ENCODE measurements around the gene HSPA12B. TPM values are rescaled to one million over a fixed set of nuclear protein-coding genes. Genes with fewer than 3 reads are reported as not detected.

Gene HSPA12B
- polyA plus RNA-seq, 1 experiment, result 0.05 TPM

DNA sequence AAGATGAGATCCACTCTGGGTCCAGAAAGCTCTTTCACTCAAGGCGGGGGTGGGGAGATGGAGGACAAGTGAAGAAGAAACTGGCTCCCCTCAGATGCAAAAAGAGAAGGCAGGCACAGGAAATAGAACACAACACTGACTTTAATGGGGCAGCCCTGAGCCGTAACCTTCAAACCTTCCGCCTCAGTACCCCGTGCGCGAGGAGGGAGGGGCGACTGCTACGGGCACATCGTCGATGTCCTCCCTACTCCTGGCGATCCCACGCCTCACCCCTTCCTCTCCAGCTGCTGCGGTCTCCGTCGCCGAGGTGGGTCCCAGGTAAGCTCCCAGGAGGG lies 44.9 kb downstream of the HSPA12B start:
- ChIA-PET CTCF (interaction anchor here (1.2 to 2.8 kb wide), 3 partner anchors 9 to 100 kb away, joined by 3 to 18 read pairs (median 8); partner anchors contain the start of genes ADISSP and CENPB), POLR2A (interaction anchor here (0.6 to 1.7 kb wide), 2 partner anchors 9 to 43 kb away, joined by 3 to 14 read pairs; partner anchors contain the start of genes ADISSP and AP5S1)
- no peak for TF ChIP-seq CTCF (IDR thresholded peaks at IDR 0.05; ENCODE audit: low read depth, low read length)
- Histone ChIP-seq H3K4me3 (ENCODE audit: low read depth, low read length) (peak overlapping the region; percentile 60), H3K27me3 (ENCODE audit: control insufficient read depth, insufficient read depth, low read length) (peaks cover 7% of the 10 kb centered on the region), H3K27ac (ENCODE audit: low read depth, low read length) (no peak overlapping the region), H3K9me3 (ENCODE audit: control insufficient read depth, insufficient read depth, low read length) (no peaks in the 10 kb centered on the region)
- DNase-seq (ENCODE audit: low read depth, low spot score), result no peak

DNA sequence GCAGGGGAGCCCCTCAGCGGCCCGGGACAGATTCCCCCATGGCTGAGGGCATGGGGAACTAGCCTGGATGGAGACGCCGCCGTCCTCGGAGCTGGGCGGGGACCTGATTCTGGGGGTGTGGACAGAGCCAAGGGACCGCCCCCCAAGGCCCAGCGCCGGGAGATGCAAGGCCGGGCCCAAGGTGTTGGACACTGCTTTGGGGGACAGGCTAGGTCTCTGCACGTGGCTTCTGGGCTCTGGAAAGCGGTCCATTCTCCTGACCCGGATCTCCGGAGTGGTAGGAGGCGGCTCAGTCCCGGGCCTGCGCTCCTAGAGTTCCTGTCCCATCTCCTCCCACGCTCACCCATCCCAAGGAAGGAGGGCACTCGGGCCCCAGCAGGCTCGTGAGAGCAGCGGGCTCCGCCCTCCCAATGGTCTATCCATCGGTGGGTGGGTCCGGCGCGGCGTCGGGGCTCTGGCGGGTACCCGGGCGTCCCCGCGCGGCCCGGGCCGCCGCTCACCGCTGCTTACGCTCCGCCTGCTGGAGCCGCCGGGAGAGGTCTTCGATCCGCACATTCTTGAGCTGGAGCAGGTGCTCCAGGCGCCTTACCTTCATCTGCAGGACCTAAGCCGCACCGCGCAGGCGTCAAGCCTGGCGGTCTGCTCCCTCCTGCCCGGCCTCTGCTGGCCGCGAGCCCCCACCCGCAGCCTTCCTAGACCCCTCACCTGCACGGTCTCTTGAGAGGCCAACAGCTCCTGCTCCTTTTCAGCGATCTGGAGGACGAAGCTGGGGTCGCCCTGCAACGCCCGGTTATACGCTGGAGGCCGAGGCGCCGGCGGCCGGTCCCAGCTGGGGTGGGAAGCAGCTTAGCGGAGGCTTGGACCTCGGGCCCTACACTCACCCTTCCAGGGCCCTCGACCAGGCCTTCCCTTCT lies 45.5 kb downstream of the HSPA12B start:
- no peaks in the 10 kb centered on the region for H3K9me3 ChIP-seq (ENCODE audit: control insufficient read depth, insufficient read depth, low read length)
- no peak overlapping the region for H3K27ac ChIP-seq (ENCODE audit: low read depth, low read length)
- H3K4me3 ChIP-seq (ENCODE audit: low read depth, low read length), result peak overlapping the region; percentile 60
- DNase-seq (ENCODE audit: low read depth, low spot score), result no peak
- ChIA-PET POLR2A (interaction anchor here (0.7 to 1.7 kb wide), 2 partner anchors 10 to 67 kb away, joined by 3 to 14 read pairs; partner anchors contain the start of gene ADISSP), CTCF (interaction anchor here (0.6 to 2.8 kb wide), 7 partner anchors 8 to 314 kb away, joined by 3 to 18 read pairs (median 3); partner anchors contain the start of genes ADISSP and CENPB)
- peaks cover 7% of the 10 kb centered on the region for H3K27me3 ChIP-seq (ENCODE audit: control insufficient read depth, insufficient read depth, low read length)
- TF ChIP-seq CTCF (IDR thresholded peaks at IDR 0.05; ENCODE audit: low read depth, low read length), result no peak

DNA sequence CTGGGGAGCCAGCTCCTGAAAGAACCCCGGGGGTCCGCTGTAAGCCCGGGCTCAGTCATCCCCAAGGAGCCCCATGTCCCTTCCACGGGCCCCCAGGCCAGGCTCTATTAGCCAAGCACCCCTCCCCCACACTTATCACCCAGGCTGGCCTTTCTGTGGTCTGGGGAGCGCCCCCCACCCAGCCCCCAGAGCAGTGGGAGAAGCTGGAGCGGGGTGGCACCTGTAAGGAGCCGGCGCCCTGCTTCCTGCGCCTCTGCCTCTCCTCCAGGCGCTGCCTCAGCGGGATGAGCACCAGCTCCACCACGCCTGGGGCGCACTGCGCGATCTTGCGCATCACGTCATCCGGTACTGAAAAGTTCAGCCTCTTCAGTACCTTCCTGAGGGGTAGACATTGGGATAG lies 46.5 kb downstream of the HSPA12B start:
- ChIA-PET POLR2A (interaction anchor here (0.5 to 1.7 kb wide), 2 partner anchors 11 to 248 kb away, joined by 12 to 14 read pairs; partner anchors contain the start of gene ADISSP), CTCF (interaction anchor here (0.9 to 2.8 kb wide), 4 partner anchors 11 to 105 kb away, joined by 3 to 18 read pairs (median 6); partner anchors contain the start of gene ADISSP)
- H3K27ac ChIP-seq (ENCODE audit: low read depth, low read length), result no peak overlapping the region
- no peak for TF ChIP-seq CTCF (IDR thresholded peaks at IDR 0.05; ENCODE audit: low read depth, low read length)
- H3K9me3 ChIP-seq (ENCODE audit: control insufficient read depth, insufficient read depth, low read length), result no peaks in the 10 kb centered on the region
- peaks cover 7% of the 10 kb centered on the region for H3K27me3 ChIP-seq (ENCODE audit: control insufficient read depth, insufficient read depth, low read length)
- no peak overlapping the region for H3K4me3 ChIP-seq (ENCODE audit: low read depth, low read length)
- DNase-seq (ENCODE audit: low read depth, low spot score), result no peak

DNA sequence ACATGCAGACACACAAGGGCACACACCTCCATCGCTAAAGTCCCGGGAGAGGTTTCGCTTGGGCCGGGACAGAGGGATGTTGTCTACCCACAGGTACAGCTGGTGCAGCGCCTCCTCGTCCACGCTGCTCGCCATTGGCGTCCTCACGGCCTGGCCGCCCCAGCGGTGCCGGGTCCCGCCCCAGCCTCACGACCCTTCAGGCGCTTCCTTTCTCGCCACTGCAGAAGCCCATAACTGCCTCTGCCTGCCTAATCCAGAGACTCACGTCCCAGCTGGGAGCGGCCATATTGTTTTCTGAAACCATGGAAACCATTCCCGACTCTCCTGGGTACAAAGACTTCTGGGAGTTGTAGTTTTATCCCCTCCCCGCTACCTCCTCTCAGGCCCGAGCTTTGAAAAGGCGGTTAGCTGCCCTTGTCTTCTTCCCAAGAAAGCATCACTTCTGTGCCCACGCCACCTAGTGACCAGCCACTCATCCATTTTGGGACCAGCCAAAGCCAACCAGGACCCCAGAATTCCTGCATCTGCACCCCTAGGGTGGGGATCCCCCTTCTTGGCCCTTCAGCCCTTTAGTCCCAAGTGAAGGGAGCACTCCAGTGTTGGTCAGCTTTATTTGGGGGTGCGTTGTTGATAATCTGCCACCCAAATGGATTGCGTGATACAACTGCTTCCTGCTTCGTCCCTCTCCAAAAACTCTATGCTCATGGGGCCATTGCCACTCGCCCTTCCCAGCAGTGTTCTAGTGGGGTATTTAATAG lies 48.8 kb downstream of the HSPA12B start, which contains the start of gene SPEF1:
Gene SPEF1, minus strand, starts transcription at position 296 of the 758 bp plus-strand sequence. Its CDS starts 161 bp downstream, at position 135.
- peak within 1 kb of the TSS; percentile 11 for H3K27ac ChIP-seq (ENCODE audit: low read depth, low read length)
- POLR2A ChIA-PET, result interaction anchor here (1.3 kb wide), 1 partner anchor 13 kb away, joined by 7 read pairs; no protein-coding TSS in a partner anchor
- peak within 1 kb of the TSS; percentile 56 for H3K4me3 ChIP-seq (ENCODE audit: low read depth, low read length)
- H3K9me3 ChIP-seq (ENCODE audit: control insufficient read depth, insufficient read depth, low read length), result peaks cover 4% of the 10 kb centered on the region; the same call in 1 of the 2 replicates
- peak; percentile 50 for TF ChIP-seq CTCF (IDR thresholded peaks at IDR 0.05; ENCODE audit: low read depth, low read length)
- CTCF ChIA-PET, result interaction anchor here (0.6 to 1.7 kb wide), 11 partner anchors 12 to 106 kb away, joined by 3 to 14 read pairs (median 4); partner anchors contain the start of gene ADISSP
- DNase-seq (ENCODE audit: low read depth, low spot score), result peak; percentile 71
- peaks cover 7% of the 10 kb centered on the region for H3K27me3 ChIP-seq (ENCODE audit: control insufficient read depth, insufficient read depth, low read length)
